Measurements from ENCODE around the gene STRIP1. TPM values are rescaled to one million over a fixed set of nuclear protein-coding genes. Genes with fewer than 3 reads are reported as not detected.

The STRIP1 gene, protein sequence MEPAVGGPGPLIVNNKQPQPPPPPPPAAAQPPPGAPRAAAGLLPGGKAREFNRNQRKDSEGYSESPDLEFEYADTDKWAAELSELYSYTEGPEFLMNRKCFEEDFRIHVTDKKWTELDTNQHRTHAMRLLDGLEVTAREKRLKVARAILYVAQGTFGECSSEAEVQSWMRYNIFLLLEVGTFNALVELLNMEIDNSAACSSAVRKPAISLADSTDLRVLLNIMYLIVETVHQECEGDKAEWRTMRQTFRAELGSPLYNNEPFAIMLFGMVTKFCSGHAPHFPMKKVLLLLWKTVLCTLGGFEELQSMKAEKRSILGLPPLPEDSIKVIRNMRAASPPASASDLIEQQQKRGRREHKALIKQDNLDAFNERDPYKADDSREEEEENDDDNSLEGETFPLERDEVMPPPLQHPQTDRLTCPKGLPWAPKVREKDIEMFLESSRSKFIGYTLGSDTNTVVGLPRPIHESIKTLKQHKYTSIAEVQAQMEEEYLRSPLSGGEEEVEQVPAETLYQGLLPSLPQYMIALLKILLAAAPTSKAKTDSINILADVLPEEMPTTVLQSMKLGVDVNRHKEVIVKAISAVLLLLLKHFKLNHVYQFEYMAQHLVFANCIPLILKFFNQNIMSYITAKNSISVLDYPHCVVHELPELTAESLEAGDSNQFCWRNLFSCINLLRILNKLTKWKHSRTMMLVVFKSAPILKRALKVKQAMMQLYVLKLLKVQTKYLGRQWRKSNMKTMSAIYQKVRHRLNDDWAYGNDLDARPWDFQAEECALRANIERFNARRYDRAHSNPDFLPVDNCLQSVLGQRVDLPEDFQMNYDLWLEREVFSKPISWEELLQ
- total RNA-seq: 10 to 100 TPM; 21.7 to 50.3 (median 33.0) TPM

- TF ChIP-seq, protein P1, sequence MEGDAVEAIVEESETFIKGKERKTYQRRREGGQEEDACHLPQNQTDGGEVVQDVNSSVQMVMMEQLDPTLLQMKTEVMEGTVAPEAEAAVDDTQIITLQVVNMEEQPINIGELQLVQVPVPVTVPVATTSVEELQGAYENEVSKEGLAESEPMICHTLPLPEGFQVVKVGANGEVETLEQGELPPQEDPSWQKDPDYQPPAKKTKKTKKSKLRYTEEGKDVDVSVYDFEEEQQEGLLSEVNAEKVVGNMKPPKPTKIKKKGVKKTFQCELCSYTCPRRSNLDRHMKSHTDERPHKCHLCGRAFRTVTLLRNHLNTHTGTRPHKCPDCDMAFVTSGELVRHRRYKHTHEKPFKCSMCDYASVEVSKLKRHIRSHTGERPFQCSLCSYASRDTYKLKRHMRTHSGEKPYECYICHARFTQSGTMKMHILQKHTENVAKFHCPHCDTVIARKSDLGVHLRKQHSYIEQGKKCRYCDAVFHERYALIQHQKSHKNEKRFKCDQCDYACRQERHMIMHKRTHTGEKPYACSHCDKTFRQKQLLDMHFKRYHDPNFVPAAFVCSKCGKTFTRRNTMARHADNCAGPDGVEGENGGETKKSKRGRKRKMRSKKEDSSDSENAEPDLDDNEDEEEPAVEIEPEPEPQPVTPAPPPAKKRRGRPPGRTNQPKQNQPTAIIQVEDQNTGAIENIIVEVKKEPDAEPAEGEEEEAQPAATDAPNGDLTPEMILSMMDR (IDR thresholded peaks at IDR 0.05; ENCODE audit: low read depth): no peak
Observed at GRCh38 chr1:110034451-110035235, at the start of gene STRIP1. Gene STRIP1, plus strand, starts transcription at chr1:110034624. Its CDS starts 14 bp downstream, at chr1:110034638.

- TF ChIP-seq, protein P1 (IDR thresholded peaks at IDR 0.05; ENCODE audit: low read depth): no peak
Observed at GRCh38 chr1:109985247-109986053, 49.0 kb upstream of the STRIP1 start.

DNA sequence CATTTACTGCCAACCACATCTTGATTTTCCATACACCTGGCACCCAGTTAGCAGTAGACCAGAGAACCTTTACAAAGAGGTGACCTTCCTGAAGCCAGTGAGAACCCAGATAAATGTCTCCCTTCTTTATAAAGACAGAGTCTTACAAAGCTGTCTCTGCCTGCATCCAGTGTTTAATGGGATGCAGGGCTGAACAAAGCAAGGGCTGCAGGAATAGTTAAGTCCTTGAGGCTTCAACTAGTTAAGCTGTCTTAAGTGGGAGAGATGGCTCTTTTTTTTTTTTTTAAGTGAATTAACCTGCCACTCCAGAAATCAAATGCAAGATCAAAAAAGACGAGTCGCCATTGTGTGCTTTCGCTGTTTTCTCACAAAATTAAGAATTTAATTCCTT is 48.4 kb upstream of the STRIP1 start:
- TF ChIP-seq, protein P1 (IDR thresholded peaks at IDR 0.05; ENCODE audit: low read depth): no peak

GRCh38 chr1:109988349-109988914 is 46.0 kb upstream of the STRIP1 start:
- TF ChIP-seq, protein P1 (IDR thresholded peaks at IDR 0.05; ENCODE audit: low read depth): no peak

DNA sequence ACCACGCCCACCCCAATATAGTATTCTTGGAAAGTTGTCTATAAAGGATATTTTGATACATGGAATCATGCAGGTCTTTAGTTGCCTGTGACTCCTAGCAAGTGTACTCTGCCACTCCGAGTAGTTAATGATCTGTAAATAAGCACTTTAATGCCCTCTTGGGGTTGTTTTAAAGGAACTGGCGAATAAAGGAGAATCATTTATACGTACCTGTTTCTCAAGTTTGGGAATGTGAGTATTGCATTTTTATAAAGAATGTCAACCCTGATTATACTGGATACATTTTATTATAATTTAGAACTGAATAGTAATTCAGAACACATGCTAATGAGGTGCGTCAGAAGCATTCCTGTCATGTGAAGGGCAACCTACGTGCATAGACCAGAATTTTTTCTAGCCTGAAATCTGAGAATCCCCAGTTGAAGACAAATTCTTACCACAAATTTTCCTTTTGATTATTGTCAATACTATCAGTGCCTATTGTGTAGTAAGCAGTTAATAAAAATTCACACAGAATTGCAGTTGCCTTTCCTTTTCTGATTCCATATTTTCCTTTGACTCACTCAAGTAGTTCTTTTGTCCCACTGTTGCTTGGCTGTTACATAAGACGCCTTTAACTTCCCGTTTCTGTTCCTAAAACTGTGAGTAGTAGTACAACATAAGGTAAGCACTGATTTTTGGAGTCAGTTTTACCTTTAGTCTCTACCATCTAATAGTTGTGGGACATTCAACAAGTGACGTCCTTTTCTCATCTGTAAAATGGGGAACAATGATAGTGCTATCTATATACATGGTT is 44.7 kb upstream of the STRIP1 start:
- TF ChIP-seq, protein P1 (IDR thresholded peaks at IDR 0.05; ENCODE audit: low read depth): no peak

GRCh38 chr1:109990302-109990653 is 44.1 kb upstream of the STRIP1 start:
- TF ChIP-seq, protein P1 (IDR thresholded peaks at IDR 0.05; ENCODE audit: low read depth): no peak

Data from subcutaneous adipose tissue (tissue), 4 donors.